UCSD-AML1 (cell line): ENCODE data around the gene TNRC6C.
"Not testable (repeated sequence)": the region's sequence is repeated elsewhere in the genome, so short reads cannot be mapped to it uniquely, and the experiment has no call there.

Source experiments
- DNase-seq: peaks from one replicate; lab custom pipeline; 2025; ENCODE audit not compliant: unreplicated experiment; lab: John Stamatoyannopoulos, UW

Gene TNRC6C

DNA sequence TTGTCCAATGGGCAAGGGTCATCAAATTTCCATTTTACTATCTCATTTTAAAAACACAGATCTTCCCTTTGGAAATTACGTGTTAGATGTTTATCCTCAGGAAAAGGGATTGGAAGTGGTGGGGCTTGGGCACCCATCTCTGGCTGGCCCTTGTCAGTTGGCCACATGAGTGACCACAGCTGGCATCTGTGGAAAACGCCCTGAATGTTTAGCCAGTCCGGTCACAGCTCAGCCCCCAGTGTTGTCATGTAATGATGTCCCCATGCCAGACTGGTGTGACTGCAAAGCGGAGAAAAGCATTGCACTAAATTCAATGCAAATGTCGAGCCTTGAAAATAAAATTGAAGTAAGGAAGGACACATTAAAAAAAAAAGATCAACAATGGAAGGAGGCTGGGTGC lies 117.0 kb downstream of the TNRC6C start:
- no peak for DNase-seq

DNA sequence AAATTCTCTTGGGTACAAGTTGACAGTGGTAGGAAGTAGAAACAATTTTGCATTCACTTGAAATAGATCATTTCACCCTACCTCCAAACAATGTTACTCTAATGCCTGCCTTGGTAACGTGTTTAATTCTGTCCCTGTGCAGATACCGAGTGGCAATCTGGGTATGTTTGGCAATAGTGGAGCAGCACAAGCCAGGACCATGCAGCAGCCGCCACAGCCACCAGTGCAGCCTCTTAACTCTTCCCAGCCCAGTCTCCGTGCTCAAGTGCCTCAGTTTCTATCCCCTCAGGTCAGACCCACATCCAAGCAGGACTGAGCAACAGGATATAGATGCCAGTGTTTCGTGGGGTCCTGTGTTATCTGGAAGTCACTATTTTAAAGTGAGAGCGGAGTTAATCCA lies 120.8 kb downstream of the TNRC6C start:
- no peak for DNase-seq

- DNase-seq, result no peak
Measured at GRCh38 chr17:78081551-78081950, 123.0 kb downstream of the TNRC6C start.

- DNase-seq, result not testable (repeated sequence)
Measured at GRCh38 chr17:78082355-78082872, 123.9 kb downstream of the TNRC6C start.

DNA sequence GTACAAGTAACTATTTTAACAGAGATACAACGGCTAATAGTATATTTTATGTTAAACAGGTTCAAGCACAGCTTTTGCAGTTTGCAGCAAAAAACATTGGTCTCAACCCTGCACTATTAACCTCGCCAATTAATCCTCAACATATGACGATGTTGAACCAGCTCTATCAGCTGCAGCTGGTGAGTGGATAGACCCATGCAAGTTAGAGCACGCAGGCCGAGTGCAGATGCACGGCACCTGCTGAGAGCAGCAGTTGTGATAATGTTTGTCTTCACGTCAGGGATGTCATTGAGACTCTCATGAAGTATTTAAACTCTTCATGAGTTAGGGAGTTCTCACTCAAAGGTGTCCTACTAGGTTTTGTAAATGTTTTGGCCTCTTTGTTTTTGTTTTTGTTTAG lies 124.5 kb downstream of the TNRC6C start:
- DNase-seq, result no peak

GRCh38 chr17:78086740-78087139 lies 128.2 kb downstream of the TNRC6C start:
- DNase-seq, result no peak

GRCh38 chr17:78088529-78088928 lies 130.0 kb downstream of the TNRC6C start:
- no peak for DNase-seq

DNA sequence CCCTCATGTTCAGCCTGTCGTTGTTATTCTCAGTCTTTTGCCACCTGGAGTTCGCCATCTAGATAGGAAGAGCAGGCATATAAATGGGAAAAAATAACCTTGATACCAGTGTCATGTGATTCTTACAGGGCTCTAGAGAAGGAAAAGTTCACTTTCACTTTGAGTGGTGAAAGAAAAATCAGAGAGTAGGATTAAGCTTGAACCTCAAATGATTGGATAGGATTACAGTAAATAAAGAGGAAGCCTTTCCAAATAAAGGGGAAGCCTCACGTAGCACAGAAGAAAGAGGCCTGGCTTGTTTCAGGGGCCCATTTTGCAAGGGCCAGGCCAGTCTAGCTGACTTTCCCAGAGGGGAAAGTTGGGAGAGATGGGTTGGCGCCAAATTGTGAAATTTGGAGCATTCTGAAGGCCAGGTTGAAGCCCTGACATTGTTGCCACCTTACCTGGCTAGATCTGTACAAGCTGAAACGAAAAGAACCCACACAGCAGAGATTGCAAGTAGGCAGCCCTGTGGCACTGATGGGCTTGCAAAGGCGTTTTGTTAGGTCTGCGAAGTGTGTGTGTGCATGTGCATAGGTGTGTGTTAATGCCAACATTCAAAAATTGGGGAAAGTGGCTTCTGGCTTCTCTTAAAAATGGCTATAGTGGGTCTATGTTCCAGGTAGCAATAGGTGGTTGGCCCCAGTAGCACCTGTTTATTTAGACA lies 131.2 kb downstream of the TNRC6C start:
- no peak for DNase-seq

DNA sequence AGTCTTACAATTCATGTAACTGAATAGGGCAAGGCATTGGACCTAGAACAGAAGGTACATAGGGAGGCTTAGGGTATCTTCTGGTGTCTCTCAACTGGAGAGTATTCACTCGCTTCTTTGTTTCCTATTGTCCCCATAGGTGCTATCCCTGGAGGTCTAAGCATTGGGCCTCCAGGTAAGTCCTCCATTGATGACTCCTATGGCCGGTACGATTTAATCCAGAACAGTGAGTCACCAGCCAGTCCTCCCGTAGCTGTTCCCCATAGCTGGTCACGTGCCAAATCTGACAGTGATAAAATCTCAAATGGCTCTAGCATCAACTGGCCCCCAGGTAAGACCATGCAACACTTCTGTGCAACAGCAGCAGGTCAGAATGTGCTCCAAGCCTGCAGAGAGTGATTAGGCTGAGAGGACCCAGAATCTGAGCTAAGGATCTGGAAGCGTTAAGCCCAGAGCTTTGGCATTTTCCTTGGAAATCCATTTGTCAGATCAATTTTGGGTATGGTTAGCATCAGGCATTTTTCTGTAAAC lies 134.4 kb downstream of the TNRC6C start:
- no peak for DNase-seq

DNA sequence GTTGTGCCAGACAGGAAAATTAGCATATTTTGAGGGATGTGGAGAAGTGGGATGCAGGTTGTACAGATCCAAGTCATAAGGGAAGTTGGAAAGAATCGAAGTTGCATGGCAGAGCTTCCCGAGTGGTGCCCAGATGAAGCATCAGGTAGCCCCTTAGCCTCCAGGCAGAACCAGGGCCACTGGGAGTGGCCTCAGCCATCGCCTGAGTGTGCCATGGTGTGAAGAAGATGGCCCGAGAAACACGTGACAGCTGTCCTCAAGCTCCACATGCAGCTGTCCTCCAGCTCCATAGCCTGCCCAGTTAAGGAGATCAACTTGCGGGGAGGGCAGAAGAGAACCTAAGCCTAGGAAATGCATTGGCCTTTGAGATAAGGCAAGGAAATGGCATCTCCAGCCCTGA lies 136.5 kb downstream of the TNRC6C start:
- no peak for DNase-seq

- DNase-seq, result no peak
Measured at GRCh38 chr17:78096093-78096492, 137.6 kb downstream of the TNRC6C start.

- no peak for DNase-seq
Measured at GRCh38 chr17:78101112-78101511, 142.6 kb downstream of the TNRC6C start.

GRCh38 chr17:78101542-78101941 lies 143.0 kb downstream of the TNRC6C start:
- DNase-seq, result no peak

DNA sequence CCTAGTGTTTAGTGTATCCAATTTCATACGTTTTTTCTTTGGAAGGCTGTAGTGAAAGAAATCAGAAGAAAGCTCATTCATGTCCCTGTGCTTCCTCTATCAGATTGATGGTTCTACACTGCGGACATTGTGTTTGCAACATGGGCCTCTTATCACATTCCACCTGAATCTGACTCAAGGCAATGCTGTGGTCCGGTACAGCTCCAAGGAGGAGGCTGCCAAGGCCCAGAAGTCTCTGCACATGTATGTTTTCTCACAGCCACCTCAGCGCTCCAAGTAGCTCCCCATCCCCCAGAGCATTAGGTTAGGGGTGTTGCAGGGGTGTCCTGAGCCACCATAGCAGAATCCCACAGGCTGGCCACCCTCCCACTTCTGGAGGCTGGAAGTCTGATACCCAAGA lies 144.8 kb downstream of the TNRC6C start:
- no peak for DNase-seq

DNA sequence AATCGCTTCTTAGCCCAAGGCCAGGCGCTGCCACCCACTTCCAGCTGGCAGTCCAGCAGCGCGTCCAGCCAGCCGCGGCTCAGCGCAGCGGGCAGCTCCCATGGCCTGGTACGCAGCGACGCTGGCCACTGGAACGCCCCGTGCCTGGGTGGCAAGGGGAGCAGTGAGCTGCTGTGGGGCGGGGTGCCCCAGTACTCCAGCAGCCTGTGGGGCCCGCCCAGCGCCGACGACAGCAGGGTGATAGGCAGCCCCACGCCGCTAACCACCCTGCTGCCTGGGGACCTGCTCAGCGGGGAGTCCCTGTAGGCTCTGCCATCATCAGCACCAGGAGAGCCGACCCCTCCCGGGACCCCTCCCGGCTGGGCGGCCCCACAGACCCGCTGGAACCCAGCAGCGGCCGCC lies 146.0 kb downstream of the TNRC6C start:
- DNase-seq, result no peak

GRCh38 chr17:78105101-78105500 lies 146.6 kb downstream of the TNRC6C start:
- no peak for DNase-seq

- no peak for DNase-seq
Measured at GRCh38 chr17:78105551-78105950, 147.0 kb downstream of the TNRC6C start.

DNA sequence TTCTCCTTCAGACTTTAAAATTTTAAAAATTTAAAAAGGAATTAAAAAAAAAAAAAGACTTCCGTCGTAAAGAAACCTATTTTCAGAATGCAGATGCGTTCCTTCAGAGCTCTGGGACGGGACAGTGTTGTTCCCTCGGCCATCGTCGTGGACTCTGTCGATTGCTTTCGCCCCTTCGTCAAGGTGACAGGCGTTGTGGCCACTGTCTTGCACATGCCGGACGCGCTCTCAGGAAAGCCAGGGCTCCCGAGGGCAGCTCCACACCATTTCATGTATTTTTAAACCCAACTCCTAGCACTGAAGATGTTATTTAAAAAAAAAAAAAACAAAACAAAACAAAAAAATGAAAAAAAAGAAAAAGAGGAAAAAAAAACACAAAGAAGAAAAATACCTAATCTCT lies 147.7 kb downstream of the TNRC6C start:
- no peak for DNase-seq

DNA sequence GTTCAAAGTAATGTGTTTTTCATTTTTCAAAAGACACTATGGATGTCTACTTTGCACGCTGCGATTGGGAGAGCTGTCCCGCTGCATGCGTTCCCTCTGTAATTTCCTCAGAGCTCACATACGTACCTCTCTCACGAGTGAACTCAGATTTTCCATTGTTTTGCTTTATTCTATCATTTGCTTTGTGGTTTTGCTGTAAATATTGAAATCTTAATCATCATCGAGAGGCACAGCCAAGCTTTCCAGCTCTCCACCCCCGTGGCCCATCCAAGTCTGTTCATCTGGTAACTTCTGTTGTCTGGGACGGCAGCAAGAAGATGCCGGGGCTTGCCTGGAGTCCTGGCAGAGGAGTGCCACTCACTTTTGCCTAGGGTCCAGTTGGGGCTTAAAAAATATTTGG lies 149.0 kb downstream of the TNRC6C start:
- no peak for DNase-seq

DNA sequence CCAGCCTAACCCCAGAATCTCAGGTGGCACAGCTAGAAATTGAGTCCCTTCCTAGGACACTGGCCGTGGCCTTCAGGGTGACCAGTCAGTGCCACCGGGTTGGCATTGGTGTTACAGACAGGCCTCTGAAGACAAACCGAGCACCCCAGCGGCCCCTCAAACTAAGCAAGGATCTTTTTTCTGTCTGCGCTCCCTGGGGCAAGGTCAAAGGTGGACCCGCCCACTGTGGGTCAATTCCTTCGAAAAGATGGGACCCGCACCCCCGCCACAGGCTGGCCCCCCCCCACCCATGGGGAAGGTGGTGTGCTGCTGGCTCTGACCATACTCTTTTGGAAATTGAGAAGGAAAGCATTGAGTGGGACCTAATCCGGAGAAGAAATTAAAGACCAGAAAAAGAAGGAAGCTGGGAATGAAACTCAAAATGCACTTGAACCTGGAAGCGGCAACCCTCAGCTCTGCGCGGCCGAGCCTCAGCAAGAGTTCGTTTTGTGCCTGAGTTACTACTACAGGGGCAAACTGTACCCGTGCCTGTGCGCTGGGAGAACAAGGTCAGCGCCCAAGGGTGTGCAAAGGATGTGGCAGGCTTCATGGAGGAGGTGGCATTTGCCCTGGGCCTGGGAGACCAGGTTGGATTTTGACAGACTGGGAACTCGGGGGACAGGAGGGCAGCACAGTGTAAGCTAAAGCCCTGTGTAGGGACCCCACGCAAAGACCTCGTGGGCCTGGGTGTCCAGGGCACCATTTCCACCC lies 149.6 kb downstream of the TNRC6C start:
- DNase-seq, result no peak

DNA sequence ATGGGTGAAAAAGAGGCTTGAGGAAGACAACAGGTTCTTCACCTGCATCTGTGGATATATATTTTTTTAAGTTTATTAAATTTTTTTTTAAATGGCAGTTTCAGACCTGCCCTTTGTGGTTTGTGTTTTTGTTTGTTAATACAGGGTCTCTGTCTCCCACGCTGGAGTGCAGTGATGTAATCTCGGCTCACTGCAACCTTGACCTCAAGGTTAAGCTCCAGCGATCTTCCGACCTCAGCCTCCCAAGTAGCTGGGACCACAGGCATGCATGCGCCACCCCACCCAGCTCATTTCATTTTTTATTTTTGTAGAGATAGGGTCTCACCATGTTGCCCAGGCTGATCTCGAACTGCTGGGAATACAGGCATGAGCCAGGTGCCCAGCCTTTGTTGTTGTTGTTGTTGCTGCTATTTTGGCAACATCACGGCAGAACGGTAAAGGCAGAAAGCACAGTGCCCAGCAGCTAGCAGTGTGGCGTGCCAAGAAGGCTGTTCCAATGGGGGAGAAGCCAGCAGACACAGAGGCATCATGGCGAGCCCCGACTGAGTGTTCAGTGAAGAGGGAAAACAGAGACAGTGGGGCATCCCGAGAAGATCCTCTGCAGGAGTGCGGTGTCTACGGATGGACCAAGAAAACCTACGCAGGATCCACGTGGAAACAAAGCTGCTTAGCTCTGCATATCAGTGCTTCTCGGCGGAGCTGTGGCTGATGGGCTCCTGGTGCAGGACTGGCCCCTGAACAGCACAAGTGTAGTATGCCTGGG lies 150.4 kb downstream of the TNRC6C start:
- DNase-seq, result no peak

- DNase-seq, result no peak
Measured at GRCh38 chr17:78109489-78109761, 150.9 kb downstream of the TNRC6C start.
